Stimulated activated CD8-positive, alpha-beta memory T cell treated with anti-CD3 and anti-CD28 coated beads, Interleukin-15, amount 100 ng/mL, for 1 hour (primary cell): Measurements from ENCODE around the gene FKBP11.

Experiments
- DNase-seq: peaks from one replicate; pipeline ENCODE4 v3.0.0-alpha.2; 2020; ENCODE audit warnings: low read depth

Gene FKBP11

GRCh38 chr12:48925304-48926011 is at the start of gene FKBP11:
Gene FKBP11 (minus strand): TSS chr12:48925492. CDS start chr12:48925428, 64 bp downstream.
- DNase-seq, result peak; percentile 54

DNA sequence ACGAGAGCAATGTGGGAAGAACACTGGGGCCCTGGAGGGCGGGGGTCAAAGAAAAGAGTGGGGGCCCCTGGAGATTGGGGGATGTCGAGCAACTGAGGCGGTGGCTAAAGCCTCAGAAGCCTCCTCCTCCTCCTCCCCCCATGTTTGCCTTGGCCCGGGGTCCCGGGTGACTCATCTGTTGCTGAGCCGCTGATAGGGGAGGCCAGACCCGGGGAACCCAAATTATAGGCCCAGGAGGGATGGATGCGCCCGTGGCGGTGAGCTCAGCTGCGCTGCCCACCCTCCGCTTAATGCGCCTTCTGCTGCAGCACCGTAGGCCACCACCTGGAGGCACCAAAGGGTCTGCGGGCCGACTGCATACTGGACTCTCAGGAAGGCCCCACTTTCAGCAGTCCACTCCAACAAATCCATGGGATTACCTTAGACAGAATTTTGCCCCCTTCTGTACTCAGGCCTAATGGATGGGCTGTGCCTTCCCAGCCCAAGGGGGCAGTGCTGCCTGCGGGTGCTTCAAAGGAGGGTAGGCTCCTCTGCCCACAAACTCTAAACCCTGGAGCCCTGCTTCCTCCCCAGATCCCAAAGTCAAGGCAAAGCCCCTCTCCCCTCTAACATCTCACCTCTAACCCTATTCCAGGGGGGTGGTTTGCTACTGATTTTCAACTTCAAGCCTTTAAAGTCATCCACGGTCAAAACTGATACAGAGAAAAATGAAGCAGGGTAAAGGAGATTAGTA is 48.8 kb upstream of the FKBP11 start:
- DNase-seq, result no peak

GRCh38 chr12:48973531-48973930 is 48.2 kb upstream of the FKBP11 start:
- no peak for DNase-seq

DNA sequence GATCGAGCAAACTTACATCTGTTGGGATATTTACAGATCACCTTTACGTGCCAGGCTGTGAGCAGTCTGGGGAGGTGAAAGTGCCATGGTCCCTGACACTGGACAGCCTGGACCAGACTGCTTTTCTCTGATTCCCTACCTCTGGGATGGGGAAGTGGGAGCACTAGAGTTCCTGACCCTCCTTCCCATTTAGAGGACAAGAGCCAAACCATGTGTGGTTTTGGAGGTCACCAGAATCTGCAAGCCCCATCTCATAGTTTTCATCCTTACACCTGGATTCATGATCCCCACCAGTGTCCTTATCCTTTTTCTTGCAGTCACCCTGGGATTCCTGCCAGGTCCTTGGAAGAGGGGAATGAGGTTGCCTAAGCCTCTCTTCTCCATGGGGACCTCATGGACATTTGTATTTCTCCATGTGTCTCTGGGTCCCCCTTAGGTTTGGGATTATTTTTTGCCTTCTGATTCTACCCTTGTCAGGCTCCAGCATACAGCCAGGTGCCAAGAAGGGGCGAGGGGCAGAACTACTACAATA is 47.7 kb upstream of the FKBP11 start:
- no peak for DNase-seq

- no peak for DNase-seq
Measured at GRCh38 chr12:48972213-48972951, 47.1 kb upstream of the FKBP11 start.

GRCh38 chr12:48970702-48971334 is 45.5 kb upstream of the FKBP11 start:
- no peak for DNase-seq

GRCh38 chr12:48969833-48970701 is 44.8 kb upstream of the FKBP11 start:
- DNase-seq, result no peak

GRCh38 chr12:48969160-48969771 is 44.0 kb upstream of the FKBP11 start:
- DNase-seq, result no peak

DNA sequence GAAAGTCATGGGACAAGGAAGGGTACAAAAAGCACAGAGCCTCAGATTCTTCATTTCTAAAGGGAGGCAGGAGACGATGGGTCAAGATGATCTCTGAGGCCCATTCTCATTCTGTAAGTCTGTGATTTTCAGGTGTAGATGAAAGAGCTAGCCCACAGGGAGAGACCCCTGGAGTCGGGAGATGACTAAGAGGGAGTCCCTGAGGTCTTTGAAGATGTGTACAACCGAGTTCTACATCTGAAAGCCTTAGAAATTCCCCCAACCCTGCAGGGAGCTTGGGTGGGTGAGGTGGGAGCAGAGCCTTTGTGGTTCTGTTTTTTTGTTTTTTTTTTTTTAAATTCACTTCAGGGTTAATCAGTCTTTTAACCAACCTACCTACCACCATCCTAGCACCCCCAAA is 43.2 kb upstream of the FKBP11 start:
- DNase-seq, result no peak

GRCh38 chr12:48967991-48968390 is 42.7 kb upstream of the FKBP11 start:
- no peak for DNase-seq

- no peak for DNase-seq
Measured at GRCh38 chr12:48966177-48966895, 41.0 kb upstream of the FKBP11 start.

GRCh38 chr12:48965298-48965838 is 40.1 kb upstream of the FKBP11 start:
- no peak for DNase-seq

DNA sequence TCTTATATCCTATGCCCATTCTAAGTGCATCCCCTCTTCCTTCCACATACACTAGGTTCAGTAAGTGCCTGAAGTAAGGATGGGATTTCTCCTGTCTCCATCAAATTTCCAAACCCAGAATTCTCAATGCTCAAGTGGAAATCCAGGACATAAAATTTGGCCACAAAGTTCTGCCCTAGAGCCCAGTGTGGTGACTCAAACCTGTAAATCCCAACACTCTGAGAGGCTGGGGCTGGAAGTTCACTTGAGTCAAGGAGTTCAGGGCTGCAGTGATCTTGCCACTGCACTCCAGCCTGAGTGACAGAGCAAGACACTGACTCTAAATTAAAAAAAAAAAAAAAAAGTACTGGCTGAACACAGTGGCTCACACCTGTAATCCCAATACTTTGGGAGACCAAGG is 36.5 kb upstream of the FKBP11 start:
- no peak for DNase-seq

DNA sequence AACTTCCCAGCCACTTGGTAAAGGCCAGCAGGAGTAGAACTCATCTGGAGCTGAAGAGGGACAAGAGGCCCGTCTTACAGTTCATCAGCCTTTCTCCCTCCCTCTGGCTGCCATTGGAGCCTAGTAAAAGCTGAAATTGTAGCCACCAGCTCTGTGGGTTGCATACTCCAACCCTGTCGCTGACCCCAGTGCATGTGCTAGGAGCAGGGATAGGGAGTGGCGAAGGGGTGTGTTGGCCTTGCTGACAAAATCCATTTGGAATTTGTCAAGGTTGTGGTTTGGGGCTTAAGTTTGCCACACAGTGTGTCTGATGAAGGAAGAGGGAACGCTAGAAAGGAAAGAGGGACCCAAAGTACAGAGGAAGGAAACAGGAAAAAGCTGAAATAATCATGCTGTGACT is 36.0 kb upstream of the FKBP11 start:
- DNase-seq, result no peak

GRCh38 chr12:48960834-48961233 is 35.5 kb upstream of the FKBP11 start:
- DNase-seq, result no peak

GRCh38 chr12:48958049-48958388 is 32.7 kb upstream of the FKBP11 start:
- no peak for DNase-seq

- DNase-seq, result peak; percentile 77
Measured at GRCh38 chr12:48957141-48958048, 32.1 kb upstream of the FKBP11 start, which contains the start of gene ARF3. Gene ARF3 (minus strand): TSS chr12:48957487. CDS start chr12:48941095, 16,392 bp downstream.

DNA sequence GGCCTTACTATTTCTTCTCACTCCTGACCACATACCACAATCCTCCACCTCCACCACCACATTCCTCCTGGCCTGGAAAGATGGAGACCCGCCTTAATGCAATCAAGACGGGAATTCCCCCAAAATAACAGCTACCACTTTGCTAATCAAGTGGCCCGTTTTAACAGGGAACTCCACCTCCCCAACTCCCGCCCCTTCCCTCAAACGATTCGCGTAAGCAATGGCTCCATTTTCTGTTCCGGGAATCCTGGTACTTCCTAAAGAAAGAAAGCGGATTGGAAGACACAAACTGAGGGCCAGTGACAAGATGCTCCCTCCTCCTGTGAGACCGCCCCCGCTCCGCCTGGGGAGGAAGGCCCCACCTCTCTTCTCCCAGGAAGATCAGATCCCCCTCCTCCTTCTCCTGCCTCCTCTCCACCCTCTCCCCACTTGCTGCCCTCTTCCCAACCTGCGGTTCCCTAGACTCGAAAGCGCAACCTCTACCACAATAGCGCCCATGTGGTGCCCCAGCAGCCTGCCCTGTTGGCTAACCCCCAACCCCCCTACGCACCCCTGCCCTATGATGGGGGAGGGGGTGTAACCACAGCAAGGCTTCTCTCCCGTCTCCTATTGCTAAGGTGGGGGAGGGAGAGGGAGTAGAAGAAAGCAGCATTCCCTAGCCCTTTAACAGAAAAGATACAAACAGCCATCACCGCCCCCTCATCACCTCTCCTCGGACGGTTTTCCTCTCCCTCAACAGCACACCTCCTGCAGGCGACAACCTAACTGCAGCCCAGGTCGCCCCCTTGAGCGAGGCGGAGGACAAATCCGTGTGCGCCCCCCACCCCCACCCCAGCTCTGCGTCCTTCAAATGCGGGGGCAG is 31.2 kb upstream of the FKBP11 start:
- no peak for DNase-seq
